ENCODE data around the gene ZNF77.

GRCh38 chr19:2981898-2982297, 37.1 kb upstream of the ZNF77 start:
- TF ChIP-seq CTCF (conservative IDR thresholded peaks at IDR 0.05; ENCODE audit: low read length) = no peak
- TF ChIP-seq EZH2phosphoT487 (IDR thresholded peaks at IDR 0.05; ENCODE audit: borderline replicate concordance, low read depth, low read length) = no peak
